Measurements from ENCODE around the gene TTC17. TPM values are rescaled to one million over a fixed set of nuclear protein-coding genes. Genes with fewer than 3 reads are reported as not detected.

The TTC17 gene
- total RNA-seq, 2 donors from 2014 or later = 103 to 122 TPM

GRCh38 chr11:43360361-43361032 is 1.8 kb downstream of the TTC17 start:
- Histone ChIP-seq H3K36me3 (ENCODE audit: control insufficient read depth, insufficient read depth, low read length) (peaks cover 7% of the 10 kb centered on the region), H3K27ac (ENCODE audit: low read depth, low read length) (no peak overlapping the region), H3K27me3 (ENCODE audit: control insufficient read depth, insufficient read depth, low read length, poor library complexity, severe bottlenecking) (no peaks in the 10 kb centered on the region), H3K4me3 (ENCODE audit: low read length) (peak overlapping the region; percentile 97), H3K9ac (ENCODE audit: extremely low read depth, low read length, poor library complexity, severe bottlenecking) (no peak overlapping the region), H3K9me3 (ENCODE audit: control insufficient read depth, low read length) (peaks cover 5% of the 10 kb centered on the region), H3K4me1 (ENCODE audit: control insufficient read depth, insufficient read depth, low read length) (no peaks in the 10 kb centered on the region)
- H3K9me3 Mint-ChIP-seq = no peaks in the 10 kb centered on the region
- peaks cover 24% of the 10 kb centered on the region for H3K4me1 Mint-ChIP-seq
- no peak for TF ChIP-seq CTCF (conservative IDR thresholded peaks at IDR 0.05)
- no peak for DNase-seq
- peaks cover 17% of the 10 kb centered on the region for H3K36me3 Mint-ChIP-seq (ENCODE audit: low read depth)
- H3K27ac Mint-ChIP-seq = no peak overlapping the region
- peaks cover 8% of the 10 kb centered on the region for H3K27me3 Mint-ChIP-seq (ENCODE audit: insufficient read depth)
- 83% methylated on average over 1 of the region's 1 CpG; no CpG with 5 or more reads in 1 of the 2 experiments for whole genome bisulfite sequencing, 2 experiments (ENCODE audit: insufficient coverage in 1 of 2, insufficient read length in 1 of 2)
- H3K4me3 Mint-ChIP-seq = peak overlapping the region; percentile 97

DNA sequence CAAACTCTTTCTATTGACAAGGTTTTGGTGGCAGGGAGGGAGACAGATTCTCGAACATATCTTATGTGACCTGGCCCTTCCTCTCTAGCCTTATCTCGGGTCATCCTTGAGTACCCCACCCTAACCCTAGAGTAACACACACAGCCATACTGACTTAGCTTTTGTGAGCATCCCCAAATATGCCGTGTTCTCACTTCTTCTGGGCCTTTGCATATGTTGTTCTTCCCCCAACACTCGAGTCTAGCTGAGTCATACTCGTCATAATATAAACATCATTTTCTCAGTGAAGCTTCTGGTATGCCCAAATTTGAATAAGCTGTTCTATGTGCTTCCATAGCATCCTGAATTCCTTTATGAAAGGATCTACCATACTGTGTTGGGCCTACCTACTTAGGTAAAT is 8.0 kb downstream of the TTC17 start:
- WGBS, 2 experiments (ENCODE audit: insufficient coverage in 1 of 2, insufficient read length in 1 of 2) = 93 to 96% methylated on average over 4 to 5 of the region's 5 CpGs
- H3K27ac ChIP-seq (ENCODE audit: low read depth, low read length) = no peak overlapping the region

GRCh38 chr11:43367382-43368178 is 8.9 kb downstream of the TTC17 start:
- peaks cover 36% of the 10 kb centered on the region for H3K36me3 Mint-ChIP-seq (ENCODE audit: low read depth)
- WGBS, 2 experiments (ENCODE audit: insufficient coverage in 1 of 2, insufficient read length in 1 of 2) = 89 to 98% methylated on average over 7 of the region's 7 CpGs
- no peak overlapping the region for H3K27ac ChIP-seq (ENCODE audit: low read depth, low read length)

More for the DNA sequence above, 8.0 kb downstream of the TTC17 start:
- no peak for TF ChIP-seq CTCF (conservative IDR thresholded peaks at IDR 0.05)
- Mint-ChIP-seq H3K27ac (no peak overlapping the region), H3K4me1 (peaks cover 35% of the 10 kb centered on the region), H3K27me3 (ENCODE audit: insufficient read depth) (no peaks in the 10 kb centered on the region), H3K36me3 (ENCODE audit: low read depth) (peaks cover 38% of the 10 kb centered on the region), H3K4me3 (no peak overlapping the region), H3K9me3 (no peaks in the 10 kb centered on the region)
- peaks cover 5% of the 10 kb centered on the region for H3K9me3 ChIP-seq (ENCODE audit: control insufficient read depth, low read length)
- H3K4me1 ChIP-seq (ENCODE audit: control insufficient read depth, insufficient read depth, low read length) = peaks cover 4% of the 10 kb centered on the region
- no peak overlapping the region for H3K4me3 ChIP-seq (ENCODE audit: low read length)
- peaks cover 19% of the 10 kb centered on the region for H3K36me3 ChIP-seq (ENCODE audit: control insufficient read depth, insufficient read depth, low read length)
- no peaks in the 10 kb centered on the region for H3K27me3 ChIP-seq (ENCODE audit: control insufficient read depth, insufficient read depth, low read length, poor library complexity, severe bottlenecking)
- no peak for DNase-seq
- H3K9ac ChIP-seq (ENCODE audit: extremely low read depth, low read length, poor library complexity, severe bottlenecking) = no peak overlapping the region

More at GRCh38 chr11:43367382-43368178, 8.9 kb downstream of the TTC17 start:
- Mint-ChIP-seq H3K4me3 (no peak overlapping the region), H3K27ac (no peak overlapping the region), H3K9me3 (no peaks in the 10 kb centered on the region), H3K27me3 (ENCODE audit: insufficient read depth) (no peaks in the 10 kb centered on the region), H3K4me1 (peaks cover 35% of the 10 kb centered on the region)
- no peak overlapping the region for H3K4me3 ChIP-seq (ENCODE audit: low read length)
- no peak for TF ChIP-seq CTCF (conservative IDR thresholded peaks at IDR 0.05)
- peaks cover 5% of the 10 kb centered on the region for H3K9me3 ChIP-seq (ENCODE audit: control insufficient read depth, low read length)
- H3K36me3 ChIP-seq (ENCODE audit: control insufficient read depth, insufficient read depth, low read length) = peaks cover 24% of the 10 kb centered on the region
- no peaks in the 10 kb centered on the region for H3K27me3 ChIP-seq (ENCODE audit: control insufficient read depth, insufficient read depth, low read length, poor library complexity, severe bottlenecking)
- no peak for DNase-seq
- peaks cover 4% of the 10 kb centered on the region for H3K4me1 ChIP-seq (ENCODE audit: control insufficient read depth, insufficient read depth, low read length)
- no peak overlapping the region for H3K9ac ChIP-seq (ENCODE audit: extremely low read depth, low read length, poor library complexity, severe bottlenecking)
